HG02798 (cell line): ENCODE measurements around the gene WDR54.
"Not testable (repeated sequence)": the region's sequence is repeated elsewhere in the genome, so short reads cannot be mapped to it uniquely, and the experiment has no call there.

ENCODE experiments used
- ATAC-seq: cut with Tn5 transposase; IDR thresholded peaks from one replicate; pipeline ENCODE4 v1.9.1; 2021; ENCODE audit warnings: mild to moderate bottlenecking; ENCODE audit not compliant: unreplicated experiment, poor library complexity

WDR54 gene

GRCh38 chr2:74427551-74427950 lies 6.0 kb downstream of the WDR54 start:
- no peak for ATAC-seq

- ATAC-seq = no peak
These were observed 7.1 kb downstream of the WDR54 start for GRCh38 chr2:74428675-74429074.

GRCh38 chr2:74429487-74430451 lies 8.2 kb downstream of the WDR54 start:
- ATAC-seq = no peak

GRCh38 chr2:74430502-74430901 lies 9.0 kb downstream of the WDR54 start:
- no peak for ATAC-seq

- ATAC-seq = no peak
These were observed 14.7 kb downstream of the WDR54 start for GRCh38 chr2:74436111-74436805.

- no peak for ATAC-seq
These were observed 15.5 kb downstream of the WDR54 start for GRCh38 chr2:74436848-74437695.

- no peak for ATAC-seq
These were observed 16.7 kb downstream of the WDR54 start for GRCh38 chr2:74438248-74438647.

GRCh38 chr2:74439373-74439772 lies 17.8 kb downstream of the WDR54 start:
- ATAC-seq = no peak

GRCh38 chr2:74439803-74440377 lies 18.4 kb downstream of the WDR54 start:
- ATAC-seq = no peak

GRCh38 chr2:74440378-74441169 lies 19.0 kb downstream of the WDR54 start:
- ATAC-seq = peak; percentile 94

- ATAC-seq = no peak
These were observed 19.7 kb downstream of the WDR54 start for GRCh38 chr2:74441170-74441689.

GRCh38 chr2:74441690-74442482 lies 20.4 kb downstream of the WDR54 start, which contains the start of gene RTKN:
Gene RTKN, minus strand, starts transcription at chr2:74441937. Its CDS starts 121 bp downstream, at chr2:74441816.
- peak; percentile 16 for ATAC-seq

GRCh38 chr2:74442483-74443297 lies 21.2 kb downstream of the WDR54 start:
- ATAC-seq = not testable (repeated sequence)

- no peak for ATAC-seq
These were observed 23.2 kb downstream of the WDR54 start for GRCh38 chr2:74444498-74445318.

- ATAC-seq = no peak
These were observed 25.9 kb downstream of the WDR54 start for GRCh38 chr2:74447230-74447999.

GRCh38 chr2:74448771-74449170 lies 27.2 kb downstream of the WDR54 start:
- ATAC-seq = no peak
